AG08396 (cell line): ENCODE data around the gene TSPAN4.

Experiments used
- DNase-seq: peaks from one replicate; pipeline ENCODE4 v3.0.0; 2012; ENCODE audit warnings: low spot score, mixed read lengths

TSPAN4 gene

GRCh38 chr11:911031-911889 lies 68.6 kb downstream of the TSPAN4 start:
- peak; percentile 78 for DNase-seq

GRCh38 chr11:911890-912219 lies 69.2 kb downstream of the TSPAN4 start:
- no peak for DNase-seq

- DNase-seq = no peak
Measured at GRCh38 chr11:912266-912665, 69.6 kb downstream of the TSPAN4 start.

- DNase-seq = no peak
Measured at GRCh38 chr11:913043-913442, 70.4 kb downstream of the TSPAN4 start.

GRCh38 chr11:914204-914603 lies 71.6 kb downstream of the TSPAN4 start:
- DNase-seq = no peak

- DNase-seq = no peak
Measured at GRCh38 chr11:914747-915501, 72.3 kb downstream of the TSPAN4 start.
